ENCODE measurements around the gene IGSF9.

The IGSF9 gene

DNA sequence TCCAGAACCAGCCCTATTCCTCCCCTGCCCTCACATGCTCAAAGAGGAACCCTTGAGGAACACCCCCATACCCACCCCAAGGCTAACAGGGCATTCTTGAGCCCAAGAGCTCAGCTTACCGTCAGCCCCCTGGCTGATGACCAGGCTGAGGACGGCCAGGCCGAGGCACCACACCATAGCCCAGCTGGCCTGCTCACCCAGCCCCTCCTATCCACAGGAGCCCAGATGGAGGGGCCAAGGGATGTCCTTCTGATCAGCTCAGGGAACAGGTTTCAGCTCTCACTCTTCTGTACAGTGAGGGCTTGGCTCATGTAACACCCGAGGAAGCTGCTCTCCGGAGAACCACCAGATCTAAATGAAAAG is 2.2 kb downstream of the IGSF9 start:
- DNase-seq = no peak

DNA sequence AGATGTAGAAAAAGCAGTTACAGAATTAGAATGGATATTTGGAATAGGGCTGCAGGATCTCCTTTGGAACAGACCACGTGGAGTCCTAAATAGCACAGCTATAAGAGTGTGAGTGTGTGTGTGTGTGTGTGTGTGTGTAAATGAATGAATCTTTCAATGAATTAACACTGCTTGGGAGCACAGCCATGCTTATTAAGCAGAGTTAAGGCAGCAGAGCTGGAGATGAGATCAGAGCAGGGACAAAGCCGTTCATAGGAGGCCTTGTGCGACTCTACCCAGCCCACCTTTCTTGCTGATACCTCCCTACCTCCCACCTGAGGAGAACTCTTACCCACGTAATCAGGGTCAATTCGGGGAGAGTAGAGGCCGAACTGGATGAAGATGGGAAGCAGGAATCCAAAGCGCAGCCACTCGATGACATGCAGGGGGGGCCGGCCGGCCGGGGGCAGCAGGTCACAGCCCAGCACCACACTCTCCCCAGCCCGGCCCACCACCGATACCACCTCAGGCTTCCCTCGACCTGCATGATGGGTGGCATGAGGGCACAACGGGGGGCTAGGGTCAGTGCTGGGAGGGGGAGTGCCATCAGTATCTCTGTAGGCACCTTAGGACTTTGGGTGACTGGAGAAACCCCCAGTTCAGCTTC is 2.7 kb downstream of the IGSF9 start:
- DNase-seq = no peak

DNA sequence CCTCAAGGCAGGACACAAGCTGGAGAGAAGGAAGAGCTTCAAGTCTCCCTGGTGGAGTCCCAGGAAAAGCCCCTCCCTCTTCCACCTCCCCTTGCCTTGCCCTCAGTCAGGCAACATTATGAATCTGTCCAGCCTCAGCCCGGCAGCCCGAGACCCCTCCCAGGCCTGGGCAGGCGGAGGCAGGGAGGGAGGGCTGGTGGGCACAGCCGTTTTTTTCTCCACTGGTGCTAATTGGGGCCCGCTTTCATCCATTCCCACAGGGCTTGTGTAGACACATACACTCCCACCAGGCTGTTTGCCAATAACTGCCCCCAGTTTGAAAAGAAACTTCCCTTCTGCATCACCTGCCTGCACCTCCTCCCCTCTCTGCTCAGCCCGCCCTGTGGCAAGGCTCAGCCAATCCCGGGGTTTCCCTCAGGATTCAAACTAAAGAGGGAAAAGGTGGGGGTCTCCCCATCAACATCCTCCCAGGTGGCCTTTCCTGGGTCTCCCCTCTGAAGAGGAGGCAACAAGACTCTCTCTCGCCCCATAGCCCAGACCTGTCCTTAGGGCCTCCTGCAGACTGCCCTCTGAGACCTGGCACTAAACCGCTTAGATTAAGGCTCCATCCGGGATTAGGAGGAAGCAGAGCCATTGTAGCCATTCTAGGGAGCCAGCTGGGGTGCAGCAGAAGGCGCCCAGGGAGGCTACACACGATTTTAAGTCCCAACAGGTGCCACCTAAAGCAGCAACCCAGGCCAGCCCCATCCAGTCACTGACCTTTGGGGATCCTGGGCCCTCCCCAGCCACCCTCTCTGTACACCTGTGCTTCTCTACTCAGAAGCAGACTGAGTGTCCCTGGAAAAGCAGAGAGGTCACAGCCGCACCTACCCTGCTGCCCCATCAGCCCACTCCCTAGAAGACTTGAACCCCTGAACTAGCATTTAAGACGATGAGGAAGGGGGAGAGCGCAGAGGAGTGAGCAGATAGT is 3.5 kb downstream of the IGSF9 start:
- DNase-seq = no peak

DNA sequence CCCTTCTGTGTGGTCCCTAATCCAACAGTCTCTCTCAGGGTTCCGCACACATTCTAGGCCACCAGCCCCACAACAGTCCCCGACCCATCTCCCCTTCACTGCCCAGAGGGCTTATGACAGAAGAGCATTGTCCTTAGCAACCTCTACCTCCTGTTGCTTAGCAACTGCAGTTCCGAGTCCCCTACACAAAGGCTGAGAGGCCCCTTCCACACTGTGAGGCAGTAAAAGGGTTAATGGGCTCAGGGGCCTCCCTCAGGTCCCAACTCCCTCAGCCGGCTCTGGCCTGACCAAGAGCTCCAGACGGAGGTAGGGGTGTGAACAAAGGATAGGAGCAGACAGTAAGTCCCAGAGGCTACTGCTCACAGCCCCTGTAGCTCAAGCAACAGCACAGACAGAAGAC is 4.3 kb downstream of the IGSF9 start:
- no peak for DNase-seq

DNA sequence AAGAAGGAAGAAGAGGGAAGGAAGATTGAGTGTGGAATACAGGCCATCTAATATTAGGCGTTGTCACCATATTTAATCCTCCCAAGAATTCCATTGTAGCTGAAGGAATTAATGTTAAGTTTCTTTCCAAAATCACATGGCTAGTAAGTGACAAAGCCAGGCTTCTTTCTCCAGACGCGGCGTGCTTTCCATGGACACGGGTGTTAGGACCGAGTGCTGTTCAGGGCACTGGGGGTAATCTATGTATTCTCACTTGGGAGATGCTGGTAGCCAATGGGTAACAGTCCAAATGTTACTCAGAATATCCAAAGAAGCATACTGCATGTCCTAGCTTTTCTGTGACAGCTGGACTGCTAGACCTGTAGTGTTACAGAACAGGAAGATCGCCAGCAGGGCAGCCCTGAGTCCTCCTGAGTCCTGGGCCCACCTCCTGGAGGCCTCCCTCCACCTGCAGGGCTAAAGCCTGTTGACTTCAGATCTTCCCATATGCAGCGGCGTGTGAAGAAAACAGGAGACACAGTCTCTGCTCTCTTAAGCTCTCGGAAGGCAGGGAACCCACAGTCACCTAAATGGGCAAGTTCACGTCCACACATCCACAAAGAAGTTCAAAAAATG is 5.3 kb downstream of the IGSF9 start:
- DNase-seq = no peak

GRCh38 chr1:159939678-159940002 is 5.8 kb downstream of the IGSF9 start:
- DNase-seq = no peak

- DNase-seq = no peak
These were observed 6.3 kb downstream of the IGSF9 start for GRCh38 chr1:159938905-159939677.

- no peak for DNase-seq
These were observed 7.1 kb downstream of the IGSF9 start for GRCh38 chr1:159938211-159938852.

GRCh38 chr1:159937054-159937750 is 8.2 kb downstream of the IGSF9 start:
- peak; percentile 69 for DNase-seq

GRCh38 chr1:159936273-159936904 is 9.0 kb downstream of the IGSF9 start:
- DNase-seq = peak; percentile 63

GRCh38 chr1:159935719-159936272 is 9.6 kb downstream of the IGSF9 start:
- peak; percentile 15 for DNase-seq

- no peak for DNase-seq
These were observed 10.1 kb downstream of the IGSF9 start for GRCh38 chr1:159935305-159935704.

GRCh38 chr1:159934136-159935039 is 11.0 kb downstream of the IGSF9 start:
- DNase-seq = no peak

- DNase-seq = no peak
These were observed 12.1 kb downstream of the IGSF9 start for GRCh38 chr1:159933347-159933746.

- DNase-seq = no peak
These were observed 12.8 kb downstream of the IGSF9 start for GRCh38 chr1:159932296-159933285.

DNA sequence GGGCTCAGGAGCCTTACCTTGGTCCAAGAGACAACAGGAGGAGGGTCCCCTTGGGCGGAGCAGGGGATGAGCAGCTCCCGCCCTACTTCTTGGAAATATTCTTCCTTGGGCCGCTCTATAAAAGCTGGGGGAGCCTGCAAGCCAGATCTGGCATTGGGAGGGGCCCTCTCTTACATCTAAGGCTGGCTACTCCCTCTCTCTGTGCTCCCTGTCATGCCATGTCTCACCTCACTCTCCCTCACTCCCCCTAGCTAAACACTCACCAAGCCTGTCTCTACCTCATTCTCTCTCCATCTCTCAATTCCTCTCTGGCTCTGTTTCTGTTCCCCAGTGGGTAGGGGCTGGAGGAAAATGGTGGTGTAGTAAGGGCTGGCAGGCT is 13.6 kb downstream of the IGSF9 start:
- no peak for DNase-seq

DNA sequence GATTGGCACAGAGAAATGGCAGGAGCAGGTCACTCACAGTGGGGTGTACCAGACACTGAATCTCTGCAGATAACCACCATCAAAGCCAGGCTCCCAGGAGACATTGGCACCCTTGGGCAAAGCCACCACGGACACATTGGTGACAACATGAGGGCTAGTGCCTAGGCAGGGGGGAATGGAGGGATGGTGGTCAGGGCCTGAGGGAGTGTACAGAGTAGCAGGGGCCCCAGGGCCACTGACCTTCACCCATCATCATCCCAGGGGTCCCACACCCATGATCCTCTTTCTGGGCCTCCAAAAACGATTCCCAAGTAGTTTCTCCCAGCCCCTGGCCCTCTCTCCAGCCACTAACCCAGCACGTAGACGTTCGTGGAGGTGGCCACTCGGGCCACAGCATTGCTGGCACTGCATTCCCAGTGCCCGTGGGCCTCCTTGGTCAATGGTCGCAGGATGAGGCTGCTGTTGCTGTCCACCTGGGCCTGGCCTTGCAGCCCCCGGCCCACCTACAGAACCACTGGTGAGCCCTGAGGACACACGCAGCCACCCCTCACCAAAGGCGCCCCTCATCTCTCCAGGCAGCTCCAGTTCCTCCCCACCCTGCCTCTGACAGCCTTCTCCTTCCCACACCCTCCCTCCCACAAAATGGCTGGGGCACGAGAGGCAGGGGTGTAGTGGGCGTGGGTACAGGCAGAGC is 14.2 kb downstream of the IGSF9 start:
- DNase-seq = no peak

DNA sequence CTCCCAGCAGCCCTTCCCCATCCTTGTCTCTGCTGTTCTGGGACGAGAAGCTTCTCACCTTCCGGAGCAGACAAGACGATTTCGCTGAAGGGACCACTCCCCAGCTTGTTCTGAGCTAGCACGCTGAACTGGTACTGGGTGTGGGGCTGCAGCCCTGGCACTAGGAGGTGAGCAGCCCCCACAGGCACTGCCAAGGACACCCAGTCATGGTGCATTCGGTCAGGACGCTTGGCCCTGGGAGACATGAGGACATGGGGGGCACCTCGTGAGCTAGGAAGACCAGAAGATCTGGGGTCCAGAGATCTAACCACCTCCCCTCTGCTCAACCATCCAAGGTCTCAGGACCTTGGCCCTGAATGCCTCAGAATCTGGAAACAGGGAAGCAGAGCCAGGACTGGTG is 14.8 kb downstream of the IGSF9 start:
- no peak for DNase-seq

Measured in GDM1 (cell line).